Left lobe of liver (tissue), 2 donors: ENCODE results near the gene CCL3. TPM values are rescaled to one million over a fixed set of nuclear protein-coding genes. Genes with fewer than 3 reads are reported as not detected.

ENCODE experiments used
- ATAC-seq: fragments of 200-7000 bp; cut with Tn5 transposase; one replicate; pipeline ENCODE4 v1.9.1; 2020; ENCODE audit warnings: mild to moderate bottlenecking, moderate library complexity
- DNase-seq: peaks from one replicate; pipeline ENCODE4 v3.0.0-alpha.2; 2020; ENCODE audit warnings: low spot score
- total RNA-seq: library from RNA; stranded (reverse); gene quantifications from one replicate; pipeline ENCODE4 v1.2.1, GENCODE V29; 2021
- donor health status: DM: no; HTN: no; CAD: no; lungs with moderate emphysema.
- donor health status: DM: no; HTN: yes; CAD: no.

Gene CCL3
- total RNA-seq, 1 donor from 2014 or later, result 2.0 TPM

DNA sequence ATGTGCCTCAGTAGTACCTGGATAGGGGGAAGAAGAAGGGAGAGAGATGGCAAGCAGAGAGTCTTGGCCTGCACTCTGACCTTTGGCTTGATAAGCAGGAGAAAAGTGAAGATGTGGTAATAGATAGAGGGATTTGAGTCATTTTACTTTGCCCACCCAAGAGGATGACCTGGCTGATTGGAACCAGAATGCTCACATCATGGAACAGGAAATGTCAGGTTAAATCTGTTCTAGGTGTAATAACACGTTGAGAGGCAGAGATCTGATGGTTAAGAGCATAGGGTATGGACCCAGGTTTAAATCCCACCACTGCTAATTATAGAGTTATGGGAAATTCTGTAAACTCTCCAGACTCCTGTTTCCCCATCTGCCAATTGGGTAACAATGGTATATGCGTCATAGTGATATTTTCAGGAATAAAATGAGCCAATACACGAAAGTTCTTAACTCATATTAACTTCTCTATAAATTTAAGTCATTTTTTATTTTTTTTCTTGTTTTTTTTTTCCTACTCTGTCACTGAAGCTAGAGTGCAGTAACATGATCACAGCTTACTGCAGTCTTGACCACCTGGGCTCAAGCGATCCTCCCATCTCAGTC lies 33.9 kb downstream of the CCL3 start:
- ATAC-seq (no peak), DNase-seq (no peak)

DNA sequence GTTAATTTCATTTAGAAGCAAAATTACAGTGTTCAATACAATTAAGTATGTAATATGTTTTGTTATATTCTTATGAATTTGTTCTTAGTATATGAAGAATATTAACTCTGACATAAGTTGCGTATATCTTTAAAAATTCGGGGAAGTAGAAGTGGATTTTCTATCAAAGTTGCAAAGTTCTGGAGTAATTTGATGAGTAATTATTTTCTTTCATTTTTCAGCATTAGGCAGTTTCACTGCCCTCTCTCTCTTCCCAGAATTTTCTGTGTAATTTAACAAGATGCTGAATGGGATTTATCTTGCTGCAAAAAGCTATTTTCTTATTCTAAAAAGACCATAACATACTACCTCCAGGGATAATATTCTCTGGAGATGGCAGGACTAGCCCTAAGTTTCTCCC lies 34.8 kb downstream of the CCL3 start:
- DNase-seq (no peak), ATAC-seq (no peak)

DNA sequence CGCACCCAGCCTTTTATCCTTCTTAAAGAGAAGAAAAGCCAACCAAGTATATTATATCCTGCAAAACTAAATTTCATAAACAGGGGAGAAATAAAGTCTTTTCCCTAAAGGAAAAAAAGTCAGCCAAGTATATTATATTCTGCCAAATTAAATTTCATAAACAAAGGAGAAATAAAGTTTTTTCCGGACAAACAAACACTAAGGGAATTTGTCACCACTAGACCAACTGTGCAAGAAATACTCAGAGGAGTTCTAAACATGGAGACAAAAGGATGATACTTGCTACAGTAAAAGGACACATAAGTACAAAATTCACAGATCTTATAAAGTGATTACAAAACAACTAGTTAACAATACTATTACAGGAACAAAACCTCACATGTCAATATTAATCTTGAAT lies 40.3 kb downstream of the CCL3 start:
- no peak for DNase-seq
- ATAC-seq, result no peak

DNA sequence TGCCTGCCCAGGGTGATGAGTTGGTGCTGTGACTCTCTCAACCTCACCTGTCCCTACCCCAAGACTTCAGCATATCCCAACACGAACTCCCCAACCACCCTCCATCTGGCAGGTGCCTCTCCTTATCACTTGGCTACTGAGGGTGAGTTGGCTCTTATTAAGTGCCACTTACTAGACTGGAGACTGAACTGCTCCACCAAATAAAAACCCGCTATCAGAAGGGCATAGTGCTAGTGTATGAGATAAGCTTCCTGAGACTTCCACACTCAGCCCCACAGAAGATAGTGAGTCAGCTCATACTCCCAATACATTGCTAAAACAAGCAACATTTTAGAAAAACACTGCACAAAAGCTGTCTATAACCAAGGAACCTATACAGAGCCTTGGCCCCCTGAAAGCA lies 41.9 kb downstream of the CCL3 start:
- DNase-seq (no peak), ATAC-seq (no peak)

Other genes starting within 250 kb of the CCL3 start
- gene HEATR9, start 221.3 kb downstream of the CCL3 start, total RNA-seq, result not detected
- 0.48 TPM for gene CCL5, start 209.8 kb downstream of the CCL3 start, total RNA-seq
- gene RDM1, start 159.4 kb downstream of the CCL3 start, total RNA-seq, result not detected
- not detected for gene LYZL6, start 146.4 kb downstream of the CCL3 start, total RNA-seq
- 31.1 TPM for gene CCL16, start 108.6 kb downstream of the CCL3 start, total RNA-seq
- gene CCL14, start 103.4 kb downstream of the CCL3 start, total RNA-seq, result 16.9 TPM
- 13.8 TPM for gene CCL15, start 88.6 kb downstream of the CCL3 start, total RNA-seq
- 1.4 TPM for gene CCL23, start 72.2 kb downstream of the CCL3 start, total RNA-seq
- gene CCL18, start 25.9 kb downstream of the CCL3 start, total RNA-seq, result 0.33 TPM
- 1.2 TPM for gene CCL4, start 13.7 kb upstream of the CCL3 start, total RNA-seq
- 5.7 TPM for gene TBC1D3B, start 86.5 kb upstream of the CCL3 start, total RNA-seq
- gene CCL3L1, start 106.6 kb upstream of the CCL3 start, total RNA-seq, result 0.38 TPM
- not detected for gene CCL4L2, start 120.9 kb upstream of the CCL3 start, total RNA-seq
- gene TBC1D3I, start 174.4 kb upstream of the CCL3 start, total RNA-seq, result 0.58 TPM
- gene TBC1D3G, start 233.7 kb upstream of the CCL3 start, total RNA-seq, result not detected